Uterus (tissue), 4 donors: ENCODE results near the gene KISS1R. TPM values are rescaled to one million over a fixed set of nuclear protein-coding genes. Genes with fewer than 3 reads are reported as not detected.

Source experiments
- DNase-seq, 2 donors: peaks; one replicate each; pipeline ENCODE4 v3.0.0-alpha.2; 2019 to 2020
- H3K27ac ChIP-seq, 2 donors: fragments of 200-600 bp; sonication (generic); 1 replicate in 1 of 2; 2 replicates in 1 of 2; pipeline ENCODE4 v1.5.1; 2016 to 2018
- H3K27me3 ChIP-seq, 2 donors: fragments of 200-600 bp; sonication (generic); one replicate each; pipeline ENCODE4 v1.5.1; 2018 to 2019; ENCODE audit warnings: control low read depth in 1 of 2
- H3K36me3 ChIP-seq, 2 donors: fragments of 200-600 bp; sonication (generic); one replicate each; pipeline ENCODE4 v1.5.1; 2019; ENCODE audit warnings: control low read depth in 1 of 2
- H3K4me1 ChIP-seq, 2 donors: fragments of 200-600 bp; sonication (generic); one replicate each; pipeline ENCODE4 v1.5.1; 2018 to 2019; ENCODE audit warnings: control low read depth in 1 of 2
- H3K4me3 ChIP-seq, 2 donors: fragments of 200-600 bp; sonication (generic); 1 replicate in 1 of 2; 2 replicates in 1 of 2; pipeline ENCODE4 v1.5.1; 2018 to 2019; ENCODE audit warnings: mild to moderate bottlenecking in 1 of 2
- H3K9me3 ChIP-seq, 2 donors: fragments of 200-600 bp; sonication (generic); one replicate each; pipeline ENCODE4 v1.5.1; 2019; ENCODE audit warnings: control low read depth in 1 of 2
- POLR2A ChIP-seq, 2 donors: fragments of 450-650 bp; IDR thresholded peaks; one replicate each; pipeline ENCODE4 v1.6.1; 2016; ENCODE audit warnings: antibody characterized with exemption in 2 of 2, mild to moderate bottlenecking in 1 of 2, moderate library complexity in 1 of 2
- intact Hi-C: fragments of 100-400 bp; cut with DNase I; formaldehyde crosslinking; loops from one replicate; pipeline ENCODE4 v1.15.1; 2023; ENCODE audit warnings: low total_unique reads
- total RNA-seq, 4 donors: library from RNA; depleted of rRNA in 3 of 4; stranded (reverse); fragments of >200 nt in 3 of 4; gene quantifications; one replicate each; pipeline versions ENCODE4 v1.1.0 to v1.2.4, GENCODE V29; 2014 to 2023
- TF ChIP-seq, protein P1 (sequence below), 4 experiments: fragments of 200-600 bp in 2 of 4; fragments of 450-650 bp in 2 of 4; sonication (generic) in 2 of 4; IDR thresholded peaks; one replicate each; pipeline ENCODE4 v1.5.1; 2016 to 2019; ENCODE audit warnings: antibody characterized with exemption in 4 of 4, mild to moderate bottlenecking in 2 of 4, moderate library complexity in 1 of 4
- donor health status: DM: yes; HTN: yes; CAD: no.

KISS1R gene
- total RNA-seq = under 1 TPM in 1 of 4 donors, not detected in 3; 0.14 TPM

GRCh38 chr19:917323-918151, at the start of gene KISS1R:
TSS of gene KISS1R (plus strand) at chr19:917333. CDS start at chr19:917503, 170 bp downstream.
- H3K27ac ChIP-seq = no peak within 1 kb of the TSS
- no peaks in the 10 kb centered on the region for H3K9me3 ChIP-seq
- H3K4me3 ChIP-seq = peak within 1 kb of the TSS in 1 of 2 donors; percentile 0
- peaks cover 16 to 36% of the 10 kb centered on the region in 2 donors for H3K27me3 ChIP-seq
- H3K4me1 ChIP-seq = peaks cover 0 to 38% of the 10 kb centered on the region in 2 donors
- TF ChIP-seq, protein P1, sequence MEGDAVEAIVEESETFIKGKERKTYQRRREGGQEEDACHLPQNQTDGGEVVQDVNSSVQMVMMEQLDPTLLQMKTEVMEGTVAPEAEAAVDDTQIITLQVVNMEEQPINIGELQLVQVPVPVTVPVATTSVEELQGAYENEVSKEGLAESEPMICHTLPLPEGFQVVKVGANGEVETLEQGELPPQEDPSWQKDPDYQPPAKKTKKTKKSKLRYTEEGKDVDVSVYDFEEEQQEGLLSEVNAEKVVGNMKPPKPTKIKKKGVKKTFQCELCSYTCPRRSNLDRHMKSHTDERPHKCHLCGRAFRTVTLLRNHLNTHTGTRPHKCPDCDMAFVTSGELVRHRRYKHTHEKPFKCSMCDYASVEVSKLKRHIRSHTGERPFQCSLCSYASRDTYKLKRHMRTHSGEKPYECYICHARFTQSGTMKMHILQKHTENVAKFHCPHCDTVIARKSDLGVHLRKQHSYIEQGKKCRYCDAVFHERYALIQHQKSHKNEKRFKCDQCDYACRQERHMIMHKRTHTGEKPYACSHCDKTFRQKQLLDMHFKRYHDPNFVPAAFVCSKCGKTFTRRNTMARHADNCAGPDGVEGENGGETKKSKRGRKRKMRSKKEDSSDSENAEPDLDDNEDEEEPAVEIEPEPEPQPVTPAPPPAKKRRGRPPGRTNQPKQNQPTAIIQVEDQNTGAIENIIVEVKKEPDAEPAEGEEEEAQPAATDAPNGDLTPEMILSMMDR (IDR thresholded peaks at IDR 0.05) = peak in 3 of 4 experiments; percentile 6 to 43 (median 21)
- no peak for TF ChIP-seq POLR2A (IDR thresholded peaks at IDR 0.05)
- no peaks in the 10 kb centered on the region for H3K36me3 ChIP-seq
- intact Hi-C loops = loop anchor here (5.0 kb wide), 1 partner anchor 50 kb away; no protein-coding TSS in a partner anchor
- no peak for DNase-seq

DNA sequence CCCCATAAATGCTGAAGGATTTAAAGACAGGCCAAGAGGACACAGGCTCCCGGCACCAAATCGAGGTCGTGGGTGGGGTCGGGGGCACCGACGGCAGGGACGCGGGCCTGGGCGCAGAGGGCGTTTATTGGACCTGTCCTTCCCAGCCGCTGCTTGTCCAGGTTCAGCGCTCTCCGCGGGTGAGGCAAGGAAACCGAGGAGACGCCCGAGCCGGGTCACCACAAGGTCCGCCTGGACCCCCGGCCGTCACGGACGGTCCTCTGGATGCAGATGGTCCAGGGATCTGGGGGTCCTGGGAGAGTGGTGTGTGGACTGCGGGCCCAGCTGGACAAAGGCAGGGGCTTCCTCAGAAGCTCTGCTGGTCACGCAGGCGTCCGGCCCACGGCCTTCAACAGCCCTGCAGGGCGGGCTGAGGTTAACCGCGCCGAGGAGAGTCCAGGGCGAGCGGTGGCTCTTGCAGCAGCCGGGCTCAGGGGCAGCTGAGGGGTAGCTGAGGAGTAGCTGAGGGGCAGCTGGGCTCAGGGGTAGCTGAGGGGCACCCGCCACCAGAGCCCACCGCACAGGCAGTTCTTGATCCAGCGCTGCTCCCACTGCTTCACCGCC, 49.2 kb upstream of the KISS1R start:
- Histone ChIP-seq H3K36me3 (no peaks in the 10 kb centered on the region), H3K27me3 (no peaks in the 10 kb centered on the region), H3K4me3 (no peak overlapping the region), H3K27ac (no peak overlapping the region), H3K9me3 (no peaks in the 10 kb centered on the region), H3K4me1 (peaks cover 5 to 19% of the 10 kb centered on the region in 2 donors)
- intact Hi-C loops = loop anchor here (5.0 to 10.0 kb wide), 2 partner anchors 49 to 117 kb away; partner anchors contain the start of genes KISS1R and WDR18
- TF ChIP-seq, protein P1 (IDR thresholded peaks at IDR 0.05) = no peak
- no peak for TF ChIP-seq POLR2A (IDR thresholded peaks at IDR 0.05)
- DNase-seq = no peak

GRCh38 chr19:868458-869244, 48.5 kb upstream of the KISS1R start:
- peak overlapping the region; percentile 92 to 96 for H3K27ac ChIP-seq
- no peaks in the 10 kb centered on the region for H3K27me3 ChIP-seq
- H3K4me3 ChIP-seq = no peak overlapping the region
- no peak for DNase-seq
- H3K9me3 ChIP-seq = no peaks in the 10 kb centered on the region
- H3K36me3 ChIP-seq = no peaks in the 10 kb centered on the region
- H3K4me1 ChIP-seq = peaks cover 5 to 17% of the 10 kb centered on the region in 2 donors
- intact Hi-C loops = loop anchor here (5.0 to 10.0 kb wide), 2 partner anchors 49 to 116 kb away; partner anchors contain the start of genes KISS1R and WDR18
- TF ChIP-seq, protein P1 (IDR thresholded peaks at IDR 0.05) = no peak
- TF ChIP-seq POLR2A (IDR thresholded peaks at IDR 0.05) = no peak

DNA sequence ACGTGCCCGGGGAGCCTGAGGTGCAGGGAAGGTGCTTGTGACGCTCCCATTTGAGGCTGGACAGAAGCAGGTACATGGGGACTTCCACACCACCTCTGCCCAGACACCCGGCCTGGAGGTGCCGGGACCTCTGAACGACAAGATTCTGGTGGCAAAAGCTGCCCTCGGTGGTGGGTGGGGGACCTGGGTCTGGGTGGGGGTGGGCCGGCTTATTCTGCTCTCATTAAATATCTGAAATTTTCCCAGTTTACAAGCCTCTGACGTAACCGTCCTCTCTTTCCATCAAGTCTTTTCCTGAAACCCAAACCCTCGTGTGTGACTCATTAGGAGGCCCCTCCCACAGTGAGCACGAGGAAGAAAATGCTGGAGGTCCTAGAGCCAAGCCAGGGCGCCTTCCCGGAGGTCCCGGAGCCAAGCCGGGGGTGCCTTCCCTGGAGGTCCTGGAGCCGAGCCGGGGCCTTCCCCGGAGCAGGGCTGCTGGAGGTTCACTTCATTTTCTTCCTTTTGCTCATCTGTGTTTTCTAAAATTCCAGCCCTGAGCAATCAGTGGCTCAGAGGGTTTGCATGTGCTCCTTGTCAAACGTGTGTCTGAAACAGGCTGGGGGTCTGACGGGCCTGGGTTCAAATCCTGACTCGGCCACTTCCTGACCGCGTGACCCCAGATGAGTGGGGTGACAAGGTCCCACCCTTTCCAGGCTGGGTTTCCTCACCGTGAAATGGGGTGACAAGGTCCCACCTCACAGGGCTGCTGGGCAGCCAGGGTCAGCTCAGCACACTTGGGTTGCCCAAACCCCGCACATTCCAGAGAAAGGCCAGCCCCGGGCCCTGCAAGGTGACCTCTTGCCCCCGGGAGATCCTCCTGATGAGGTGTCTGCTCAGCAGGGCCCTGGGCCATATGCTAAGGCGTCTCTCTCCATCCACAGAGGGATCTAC, 47.6 kb upstream of the KISS1R start:
- peak; percentile 94 for DNase-seq
- intact Hi-C loops = loop anchor here (5.0 to 10.0 kb wide), 2 partner anchors 48 to 115 kb away; partner anchors contain the start of genes KISS1R and WDR18
- no peaks in the 10 kb centered on the region for H3K36me3 ChIP-seq

More for the DNA sequence above, 47.6 kb upstream of the KISS1R start:
- H3K27ac ChIP-seq = peak overlapping the region; percentile 92 to 96
- no peak for TF ChIP-seq POLR2A (IDR thresholded peaks at IDR 0.05)
- TF ChIP-seq, protein P1 (IDR thresholded peaks at IDR 0.05) = no peak
- H3K9me3 ChIP-seq = no peaks in the 10 kb centered on the region
- no peaks in the 10 kb centered on the region for H3K27me3 ChIP-seq
- peaks cover 5 to 17% of the 10 kb centered on the region in 2 donors for H3K4me1 ChIP-seq
- H3K4me3 ChIP-seq = no peak overlapping the region
